ENCODE measurements around the gene NEDD8.

DNA sequence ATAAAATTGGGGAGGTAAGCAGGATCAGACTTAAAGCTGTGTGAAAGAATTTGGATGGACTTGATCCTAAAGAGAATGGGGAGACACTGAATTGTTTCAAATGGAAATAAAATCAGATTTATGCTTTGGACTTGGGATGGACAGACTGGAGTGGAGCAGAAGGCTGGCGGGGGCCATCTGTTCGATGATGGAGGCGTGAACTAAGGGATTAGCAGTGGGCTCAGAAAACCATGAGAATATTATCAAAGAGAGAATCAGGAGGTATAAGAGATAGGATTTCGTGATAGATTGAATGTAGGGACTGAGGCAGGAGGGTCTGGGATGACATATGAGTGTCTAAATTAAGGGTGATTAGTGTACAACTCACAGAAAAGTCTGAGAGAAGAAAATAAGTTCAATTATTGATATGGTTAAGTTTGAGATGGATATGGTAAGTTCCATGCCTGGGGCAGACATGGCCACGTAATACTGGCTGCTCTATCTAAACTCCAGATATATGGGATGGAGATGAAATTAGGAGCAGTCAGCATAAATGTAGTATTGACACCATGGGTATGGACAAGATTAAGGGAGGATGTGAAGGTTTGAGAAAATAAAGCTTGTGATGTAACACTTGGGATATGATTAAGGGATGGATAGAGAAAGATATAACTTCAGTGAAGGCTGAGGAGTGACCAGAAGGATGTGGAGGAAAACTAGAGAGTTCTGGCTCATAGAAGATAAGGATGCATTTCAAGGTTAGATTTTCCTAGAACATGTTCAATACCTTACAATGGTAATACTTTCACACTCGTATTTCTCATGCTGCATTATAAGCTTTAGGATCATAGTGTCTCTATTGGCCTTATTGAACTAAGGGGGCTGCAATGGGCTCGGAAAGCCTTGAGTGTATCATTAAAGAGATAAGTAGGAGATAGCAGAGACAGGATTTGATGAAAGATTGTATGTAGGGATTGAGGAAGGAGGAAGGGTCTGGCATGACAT, 27.7 kb downstream of the NEDD8 start:
- TF ChIP-seq, protein P1, sequence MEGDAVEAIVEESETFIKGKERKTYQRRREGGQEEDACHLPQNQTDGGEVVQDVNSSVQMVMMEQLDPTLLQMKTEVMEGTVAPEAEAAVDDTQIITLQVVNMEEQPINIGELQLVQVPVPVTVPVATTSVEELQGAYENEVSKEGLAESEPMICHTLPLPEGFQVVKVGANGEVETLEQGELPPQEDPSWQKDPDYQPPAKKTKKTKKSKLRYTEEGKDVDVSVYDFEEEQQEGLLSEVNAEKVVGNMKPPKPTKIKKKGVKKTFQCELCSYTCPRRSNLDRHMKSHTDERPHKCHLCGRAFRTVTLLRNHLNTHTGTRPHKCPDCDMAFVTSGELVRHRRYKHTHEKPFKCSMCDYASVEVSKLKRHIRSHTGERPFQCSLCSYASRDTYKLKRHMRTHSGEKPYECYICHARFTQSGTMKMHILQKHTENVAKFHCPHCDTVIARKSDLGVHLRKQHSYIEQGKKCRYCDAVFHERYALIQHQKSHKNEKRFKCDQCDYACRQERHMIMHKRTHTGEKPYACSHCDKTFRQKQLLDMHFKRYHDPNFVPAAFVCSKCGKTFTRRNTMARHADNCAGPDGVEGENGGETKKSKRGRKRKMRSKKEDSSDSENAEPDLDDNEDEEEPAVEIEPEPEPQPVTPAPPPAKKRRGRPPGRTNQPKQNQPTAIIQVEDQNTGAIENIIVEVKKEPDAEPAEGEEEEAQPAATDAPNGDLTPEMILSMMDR (IDR thresholded peaks at IDR 0.05 in 4 of 5, conservative IDR thresholded peaks at IDR 0.05 in 1 of 5) = no peak
- no peak for TF ChIP-seq POLR2A (IDR thresholded peaks at IDR 0.05)

All from gastrocnemius medialis (tissue), 4 donors.